Liver (tissue), 9 donors: ENCODE measurements around the gene DSCAML1. TPM values are rescaled to one million over a fixed set of nuclear protein-coding genes. Genes with fewer than 3 reads are reported as not detected.

ENCODE experiments used
- DNase-seq: peaks from one replicate; pipeline ENCODE4 v3.0.0-alpha.2; 2017; ENCODE audit warnings: low spot score
- H3K27ac ChIP-seq, 2 donors: one replicate each; pipeline ENCODE4 v1.7.0; 2013; ENCODE audit warnings: inconsistent platforms in 2 of 2, low read length in 2 of 2, control low read depth in 1 of 2, low read depth in 1 of 2, mild to moderate bottlenecking in 1 of 2
- H3K27me3 ChIP-seq, 4 donors: one replicate each; pipeline versions ENCODE4 v1.6.1 to v1.7.0; 2013; ENCODE audit warnings: low read length in 3 of 4, inconsistent platforms in 1 of 4, mild to moderate bottlenecking in 1 of 4, moderate library complexity in 1 of 4; ENCODE audit not compliant: control insufficient read depth in 4 of 4, insufficient read depth in 4 of 4
- H3K36me3 ChIP-seq, 4 donors: one replicate each; pipeline versions ENCODE4 v1.6.1 to v1.7.0; 2013; ENCODE audit warnings: low read length in 3 of 4, mild to moderate bottlenecking in 3 of 4, low read depth in 1 of 4, moderate library complexity in 1 of 4; ENCODE audit not compliant: control insufficient read depth in 4 of 4, insufficient read depth in 3 of 4
- H3K4me1 ChIP-seq, 4 donors: one replicate each; pipeline versions ENCODE4 v1.6.1 to v1.7.0; 2013; ENCODE audit warnings: low read length in 3 of 4, mild to moderate bottlenecking in 3 of 4, moderate library complexity in 1 of 4; ENCODE audit not compliant: control insufficient read depth in 4 of 4, insufficient read depth in 4 of 4
- H3K4me3 ChIP-seq, 3 donors: one replicate each; pipeline versions ENCODE4 v1.6.1 to v1.7.0; 2013; ENCODE audit warnings: low read length in 3 of 3, control low read depth in 1 of 3, low read depth in 1 of 3, mild to moderate bottlenecking in 1 of 3
- H3K9ac ChIP-seq, 2 donors: one replicate each; pipeline ENCODE4 v1.7.0; 2013; ENCODE audit warnings: low read length in 2 of 2, mild to moderate bottlenecking in 2 of 2, moderate library complexity in 2 of 2, control low read depth in 1 of 2, low read depth in 1 of 2
- H3K9me3 ChIP-seq, 4 donors: one replicate each; pipeline versions ENCODE4 v1.6.1 to v1.7.0; 2013; ENCODE audit warnings: low read length in 3 of 4; ENCODE audit not compliant: control insufficient read depth in 4 of 4
- ATF3 ChIP-seq: IDR thresholded peaks from 2 replicates; pipeline ENCODE4 v1.6.1; 2016; ENCODE audit warnings: antibody characterized with exemption
- CTCF ChIP-seq: fragments of 150-350 bp; IDR thresholded peaks from 2 replicates; pipeline ENCODE4 v1.5.1; 2017; ENCODE audit warnings: improper control_type of control experiment, low read depth, low read length; ENCODE audit not compliant: missing input control
- EGR1 ChIP-seq, 2 donors: IDR thresholded peaks; 2 replicates each; pipeline ENCODE4 v1.6.1; 2016 to 2018; ENCODE audit warnings: antibody characterized with exemption in 2 of 2, low read depth in 2 of 2
- FOXA1 ChIP-seq: IDR thresholded peaks from 2 replicates; pipeline ENCODE4 v1.6.1; 2016; ENCODE audit warnings: antibody characterized with exemption
- GABPA ChIP-seq, 2 donors: IDR thresholded peaks in 1 of 2; conservative IDR thresholded peaks in 1 of 2; 2 replicates each; pipeline ENCODE4 v1.6.1; 2016; ENCODE audit warnings: antibody characterized with exemption in 2 of 2, mild to moderate bottlenecking in 1 of 2, moderate library complexity in 1 of 2
- HNF4G ChIP-seq: IDR thresholded peaks from 2 replicates; pipeline ENCODE4 v1.6.1; 2016; ENCODE audit warnings: antibody characterized with exemption
- JUND ChIP-seq, 2 donors: IDR thresholded peaks; 2 replicates each; pipeline ENCODE4 v1.6.1; 2016; ENCODE audit warnings: antibody characterized with exemption in 2 of 2
- MAX ChIP-seq: IDR thresholded peaks from 2 replicates; pipeline ENCODE4 v1.6.1; 2016; ENCODE audit warnings: antibody characterized with exemption
- NR2F2 ChIP-seq: IDR thresholded peaks from 2 replicates; pipeline ENCODE4 v1.6.1; 2016; ENCODE audit warnings: antibody characterized with exemption
- RAD21 ChIP-seq, 2 donors: IDR thresholded peaks; 2 replicates each; pipeline ENCODE4 v1.6.1; 2016; ENCODE audit warnings: antibody characterized with exemption in 2 of 2, mild to moderate bottlenecking in 2 of 2
- REST ChIP-seq: IDR thresholded peaks from 2 replicates; pipeline ENCODE4 v1.6.1; 2016; ENCODE audit warnings: antibody characterized with exemption, mild to moderate bottlenecking
- RXRA ChIP-seq, 2 donors: IDR thresholded peaks; 2 replicates each; pipeline ENCODE4 v1.6.1; 2017 to 2018; ENCODE audit warnings: antibody characterized with exemption in 2 of 2, mild to moderate bottlenecking in 1 of 2
- SP1 ChIP-seq: IDR thresholded peaks from 2 replicates; pipeline ENCODE4 v1.6.1; 2018; ENCODE audit warnings: antibody characterized with exemption, mild to moderate bottlenecking
- YY1 ChIP-seq: IDR thresholded peaks from 2 replicates; pipeline ENCODE4 v1.6.1; 2016; ENCODE audit warnings: antibody characterized with exemption, mild to moderate bottlenecking
- ZBTB33 ChIP-seq: IDR thresholded peaks from 2 replicates; pipeline ENCODE4 v1.6.1; 2016; ENCODE audit warnings: antibody characterized with exemption
- WGBS: extraction: QIAGEN DNeasy Blood & Tissue Kit; methylation state at CpG from one replicate; pipeline ENCODE4 v1.1.7; 2013; 5-methylcytosine and 5-hydroxymethylcytosine counted together
- polyA plus RNA-seq, 2 donors: library from polyadenylated mRNA; stranded (reverse) in 1 of 2; unstranded in 1 of 2; fragments of 200-250 nt in 1 of 2; fragments of >200 nt in 1 of 2; fragmentation: Nextera tagmentation in 1 of 2; extraction: Ambion mirVana in 1 of 2; gene quantifications; one replicate each; pipeline versions ENCODE4 v1.2.1 to v1.2.3, GENCODE V29; 2013 to 2015
- total RNA-seq, 2 donors: library from RNA; depleted of rRNA; stranded (reverse); fragments of >200 nt; gene quantifications; one replicate each; pipeline ENCODE4 v1.2.3, GENCODE V29; 2014
- donor health status: healthy.
- donor health status: healthy.
- donor health status: healthy.
- donor health status: healthy.
- donor health status: healthy.

DSCAML1 gene
- total and polyA plus RNA-seq, 4 donors, result 0.07 to 0.42 (median 0.20) TPM

GRCh38 chr11:117430293-117430955, 366.6 kb downstream of the DSCAML1 start:
- no peak overlapping the region for H3K9ac ChIP-seq

More at GRCh38 chr11:117430293-117430955, 366.6 kb downstream of the DSCAML1 start:
- H3K9me3 ChIP-seq, result no peaks in the 10 kb centered on the region
- H3K36me3 ChIP-seq, result no peaks in the 10 kb centered on the region
- DNase-seq, result no peak
- no peaks in the 10 kb centered on the region for H3K27me3 ChIP-seq
- TF ChIP-seq YY1, result no peak
- no peak for TF ChIP-seq NR2F2
- no peak for TF ChIP-seq RXRA (IDR thresholded peaks at IDR 0.05)
- no peak for TF ChIP-seq SP1
- no peak for TF ChIP-seq GABPA (IDR thresholded peaks at IDR 0.05 in 1 of 2, conservative IDR thresholded peaks at IDR 0.05 in 1 of 2)
- TF ChIP-seq EGR1 (IDR thresholded peaks at IDR 0.05; ENCODE audit: low read depth in 2 of 2), result no peak
- TF ChIP-seq HNF4G, result no peak
- TF ChIP-seq ZBTB33, result no peak
- no peak for TF ChIP-seq RAD21 (IDR thresholded peaks at IDR 0.05)
- TF ChIP-seq MAX, result no peak
- no peak for TF ChIP-seq FOXA1
- no peak for TF ChIP-seq JUND (IDR thresholded peaks at IDR 0.05)
- no peak for TF ChIP-seq CTCF
- TF ChIP-seq REST, result no peak
- no peak for TF ChIP-seq ATF3
- 91% methylated on average over 15 of the region's 15 CpGs for WGBS
- peaks cover 0 to 4% (median 0%) of the 10 kb centered on the region in 4 donors for H3K4me1 ChIP-seq
- H3K27ac ChIP-seq, result no peak overlapping the region
- no peak overlapping the region for H3K4me3 ChIP-seq
